Measurements from ENCODE around the gene BRSK2.

- TF ChIP-seq TAF1 (IDR thresholded peaks at IDR 0.05; ENCODE audit: borderline replicate concordance, low read depth, low read length) (no peak), CTCF (IDR thresholded peaks at IDR 0.05) (no peak), TCF12 (IDR thresholded peaks at IDR 0.05) (no peak), EP300 (IDR thresholded peaks at IDR 0.05; ENCODE audit: borderline replicate concordance in 1 of 2, low read depth in 1 of 2, low read length in 1 of 2) (peak in 1 of 2 experiments; percentile 60; a peak in 1 of 4 replicates), FOXJ3 (CRISPR knock-in tag; IDR thresholded peaks at IDR 0.05) (peak; percentile 88), MEF2A (IDR thresholded peaks at IDR 0.05; ENCODE audit: borderline replicate concordance, low read depth) (no peak), POLR2AphosphoS5 (IDR thresholded peaks at IDR 0.05; ENCODE audit: low read depth, low read length) (no peak), SMC3 (IDR thresholded peaks at IDR 0.05; ENCODE audit: low read depth, low read length) (no peak; the same call in 1 of the 2 replicates)
These were observed 2.4 kb downstream of the BRSK2 start for GRCh38 chr11:1392111-1392510.
